ENCODE results near the gene B3GAT2.

B3GAT2 gene

GRCh38 chr6:70900047-70900446 is 56.8 kb downstream of the B3GAT2 start:
- no peak for DNase-seq (ENCODE audit: low read depth)

- DNase-seq (ENCODE audit: low read depth) = no peak
Observed at GRCh38 chr6:70894001-70894400, 62.9 kb downstream of the B3GAT2 start.

GRCh38 chr6:70889270-70889669 is 67.6 kb downstream of the B3GAT2 start:
- no peak for DNase-seq (ENCODE audit: low read depth)

- no peak for DNase-seq (ENCODE audit: low read depth)
Observed at GRCh38 chr6:70886661-70887060, 70.2 kb downstream of the B3GAT2 start.

- no peak for DNase-seq (ENCODE audit: low read depth)
Observed at GRCh38 chr6:70886071-70886470, 70.8 kb downstream of the B3GAT2 start.

GRCh38 chr6:70884074-70884983 is 72.5 kb downstream of the B3GAT2 start:
- DNase-seq (ENCODE audit: low read depth) = no peak

- DNase-seq (ENCODE audit: low read depth) = no peak
Observed at GRCh38 chr6:70879496-70879895, 77.4 kb downstream of the B3GAT2 start.

GRCh38 chr6:70874181-70874913 is 82.5 kb downstream of the B3GAT2 start:
- no peak for DNase-seq (ENCODE audit: low read depth)

- no peak for DNase-seq (ENCODE audit: low read depth)
Observed at GRCh38 chr6:70872469-70872868, 84.4 kb downstream of the B3GAT2 start.

GRCh38 chr6:70864401-70864800 is 92.5 kb downstream of the B3GAT2 start:
- DNase-seq (ENCODE audit: low read depth) = no peak

GRCh38 chr6:70863343-70863742 is 93.5 kb downstream of the B3GAT2 start:
- DNase-seq (ENCODE audit: low read depth) = no peak

- DNase-seq (ENCODE audit: low read depth) = no peak
Observed at GRCh38 chr6:70860920-70861319, 95.9 kb downstream of the B3GAT2 start.

- no peak for DNase-seq (ENCODE audit: low read depth)
Observed at GRCh38 chr6:70860045-70860444, 96.8 kb downstream of the B3GAT2 start.

- no peak for DNase-seq (ENCODE audit: low read depth)
Observed at GRCh38 chr6:70857387-70858077, 99.3 kb downstream of the B3GAT2 start.

GRCh38 chr6:70852667-70853246 is 104.1 kb downstream of the B3GAT2 start:
- DNase-seq (ENCODE audit: low read depth) = no peak

GRCh38 chr6:70849348-70850069 is 107.4 kb downstream of the B3GAT2 start:
- no peak for DNase-seq (ENCODE audit: low read depth)

GRCh38 chr6:70847106-70848084 is 109.5 kb downstream of the B3GAT2 start:
- DNase-seq (ENCODE audit: low read depth) = no peak

GRCh38 chr6:70846207-70846835 is 110.5 kb downstream of the B3GAT2 start:
- DNase-seq (ENCODE audit: low read depth) = no peak

GRCh38 chr6:70844301-70844700 is 112.6 kb downstream of the B3GAT2 start:
- no peak for DNase-seq (ENCODE audit: low read depth)

All from T-helper 22 cell (primary cell).